Liver (tissue), 5 donors: ENCODE results near the gene ATP5MC3. TPM values are rescaled to one million over a fixed set of nuclear protein-coding genes. Genes with fewer than 3 reads are reported as not detected.

Experiments used
- polyA plus RNA-seq, 2 donors: library from polyadenylated mRNA; stranded (reverse) in 1 of 2; unstranded in 1 of 2; fragments of 200-250 nt in 1 of 2; fragments of >200 nt in 1 of 2; fragmentation: Nextera tagmentation in 1 of 2; extraction: Ambion mirVana in 1 of 2; gene quantifications; one replicate each; pipeline versions ENCODE4 v1.2.1 to v1.2.3, GENCODE V29; 2013 to 2015
- small RNA-seq: library from RNA; depleted of rRNA; stranded (forward); fragments of <200 nt; gene quantifications from one replicate; pipeline ENCODE3, GENCODE V24; 2014
- total RNA-seq, 2 donors: library from RNA; depleted of rRNA; stranded (reverse); fragments of >200 nt; gene quantifications; one replicate each; pipeline ENCODE4 v1.2.3, GENCODE V29; 2014
- donor health status: healthy.
- donor health status: healthy.
- donor health status: healthy.

Gene ATP5MC3
- total and polyA plus RNA-seq, 4 donors: 95.2 to 403 (median 227) TPM

Small RNAs within 50 kb of the gene (small RNA-seq; reads per million reads assigned to genes)
- gene MIR933: 0.07 reads per million

Other genes with a start within 250 kb of the ATP5MC3 start
- gene CHN1, start 176.3 kb downstream of the ATP5MC3 start, total RNA-seq: 1 to 10 TPM; 1.1 to 1.6 TPM
- gene CHN1, start 176.3 kb downstream of the ATP5MC3 start, polyA plus RNA-seq: 1 to 10 TPM in 1 of 2 donors, under 1 TPM in 1; 0.66 to 1.1 TPM
- gene ATF2, start 13.5 kb downstream of the ATP5MC3 start, total RNA-seq: 10 to 100 TPM; 23.1 to 34.0 TPM
- 10 to 100 TPM; 10.4 to 11.2 TPM for gene ATF2, start 13.5 kb downstream of the ATP5MC3 start, polyA plus RNA-seq